Breast epithelium (tissue), 3 donors: ENCODE data around the gene SLC25A45.

Experiments
- CTCF ChIP-seq, 3 donors: fragments of 450-650 bp; IDR thresholded peaks; one replicate each; pipeline ENCODE4 v1.5.1; 2016 to 2017; ENCODE audit warnings: antibody characterized with exemption in 3 of 3, mild to moderate bottlenecking in 3 of 3, moderate library complexity in 3 of 3
- POLR2A ChIP-seq: fragments of 450-650 bp; IDR thresholded peaks from one replicate; pipeline ENCODE4 v1.6.1; 2016; ENCODE audit warnings: antibody characterized with exemption, mild to moderate bottlenecking, moderate library complexity

GRCh38 chr11:65423516-65424204 is 41.2 kb upstream of the SLC25A45 start:
- no peak for TF ChIP-seq CTCF (IDR thresholded peaks at IDR 0.05)
- peak; percentile 25 for TF ChIP-seq POLR2A
